GM21515 (cell line): Measurements from ENCODE around the gene FAM9C.
"Not testable (repeated sequence)": the region's sequence is repeated elsewhere in the genome, so short reads cannot be mapped to it uniquely, and the experiment has no call there.

Experiments
- ATAC-seq: cut with Tn5 transposase; IDR thresholded peaks from one replicate; pipeline ENCODE4 v1.9.1; 2021; ENCODE audit not compliant: unreplicated experiment

The FAM9C gene

GRCh38 chrX:13044441-13044840 lies at the start of gene FAM9C:
Gene FAM9C (minus strand): TSS chrX:13044620. CDS start chrX:13043789, 831 bp downstream.
- ATAC-seq, result no peak

GRCh38 chrX:13093529-13094140 lies 49.2 kb upstream of the FAM9C start:
- ATAC-seq, result no peak

GRCh38 chrX:13092455-13092941 lies 48.1 kb upstream of the FAM9C start:
- ATAC-seq, result no peak

- ATAC-seq, result no peak
Observed at GRCh38 chrX:13091111-13091765, 46.8 kb upstream of the FAM9C start.

GRCh38 chrX:13090339-13091110 lies 46.1 kb upstream of the FAM9C start:
- no peak for ATAC-seq

- ATAC-seq, result no peak
Observed at GRCh38 chrX:13090027-13090338, 45.6 kb upstream of the FAM9C start.

GRCh38 chrX:13088156-13088487 lies 43.7 kb upstream of the FAM9C start:
- peak; percentile 5 for ATAC-seq

- ATAC-seq, result peak; percentile 64
Observed at GRCh38 chrX:13087322-13088155, 43.1 kb upstream of the FAM9C start.

GRCh38 chrX:13086793-13087321 lies 42.4 kb upstream of the FAM9C start:
- ATAC-seq, result not testable (repeated sequence)

GRCh38 chrX:13086076-13086475 lies 41.7 kb upstream of the FAM9C start:
- no peak for ATAC-seq

GRCh38 chrX:13085526-13085925 lies 41.1 kb upstream of the FAM9C start:
- no peak for ATAC-seq

- ATAC-seq, result no peak
Observed at GRCh38 chrX:13084611-13085010, 40.2 kb upstream of the FAM9C start.

GRCh38 chrX:13083755-13084326 lies 39.4 kb upstream of the FAM9C start:
- ATAC-seq, result not testable (repeated sequence)

GRCh38 chrX:13082206-13083065 lies 38.0 kb upstream of the FAM9C start:
- ATAC-seq, result no peak

- peak; percentile 57 for ATAC-seq
Observed at GRCh38 chrX:13081395-13082205, 37.2 kb upstream of the FAM9C start.

GRCh38 chrX:13080128-13080795 lies 35.8 kb upstream of the FAM9C start:
- no peak for ATAC-seq

GRCh38 chrX:13078739-13079444 lies 34.5 kb upstream of the FAM9C start:
- no peak for ATAC-seq

- ATAC-seq, result no peak
Observed at GRCh38 chrX:13077168-13077567, 32.7 kb upstream of the FAM9C start.
